ENCODE measurements around the gene ARMH3.
A peak's percentile ranks its signal among the peaks of the same experiment; 100 is the strongest.
"Not testable (repeated sequence)": the region's sequence is repeated elsewhere in the genome, so short reads cannot be mapped to it uniquely, and the experiment has no call there.

Gene ARMH3

DNA sequence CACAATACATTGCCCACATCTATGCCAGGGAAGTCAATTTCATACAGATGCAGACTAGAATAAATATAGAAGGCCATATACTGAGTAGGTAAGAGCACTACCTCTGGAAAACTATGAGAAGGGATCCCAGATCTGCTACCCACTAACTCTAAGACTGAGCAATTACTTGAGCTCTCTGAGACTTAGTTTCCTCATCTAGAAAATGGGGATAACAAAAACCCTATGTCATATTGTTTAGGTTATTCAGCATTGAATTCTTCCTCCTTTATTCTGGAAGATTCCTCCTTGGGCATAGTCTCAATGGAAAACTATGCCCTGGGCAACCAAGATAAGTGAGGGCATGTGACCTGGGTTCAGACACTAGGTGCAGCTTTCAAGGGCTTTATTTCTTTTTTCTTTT, 4.0 kb upstream of the ARMH3 start:
- no peaks in the 10 kb centered on the region for H3K27me3 ChIP-seq
- DNase-seq = no peak
- H3K36me3 ChIP-seq = no peaks in the 10 kb centered on the region
- no peak overlapping the region for H3K4me3 ChIP-seq (ENCODE audit: low read depth, low read length)
- no peaks in the 10 kb centered on the region for H3K9me3 ChIP-seq
- TF ChIP-seq, protein P1, sequence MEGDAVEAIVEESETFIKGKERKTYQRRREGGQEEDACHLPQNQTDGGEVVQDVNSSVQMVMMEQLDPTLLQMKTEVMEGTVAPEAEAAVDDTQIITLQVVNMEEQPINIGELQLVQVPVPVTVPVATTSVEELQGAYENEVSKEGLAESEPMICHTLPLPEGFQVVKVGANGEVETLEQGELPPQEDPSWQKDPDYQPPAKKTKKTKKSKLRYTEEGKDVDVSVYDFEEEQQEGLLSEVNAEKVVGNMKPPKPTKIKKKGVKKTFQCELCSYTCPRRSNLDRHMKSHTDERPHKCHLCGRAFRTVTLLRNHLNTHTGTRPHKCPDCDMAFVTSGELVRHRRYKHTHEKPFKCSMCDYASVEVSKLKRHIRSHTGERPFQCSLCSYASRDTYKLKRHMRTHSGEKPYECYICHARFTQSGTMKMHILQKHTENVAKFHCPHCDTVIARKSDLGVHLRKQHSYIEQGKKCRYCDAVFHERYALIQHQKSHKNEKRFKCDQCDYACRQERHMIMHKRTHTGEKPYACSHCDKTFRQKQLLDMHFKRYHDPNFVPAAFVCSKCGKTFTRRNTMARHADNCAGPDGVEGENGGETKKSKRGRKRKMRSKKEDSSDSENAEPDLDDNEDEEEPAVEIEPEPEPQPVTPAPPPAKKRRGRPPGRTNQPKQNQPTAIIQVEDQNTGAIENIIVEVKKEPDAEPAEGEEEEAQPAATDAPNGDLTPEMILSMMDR (IDR thresholded peaks at IDR 0.05; ENCODE audit: low read depth, low read length) = no peak
- no peaks in the 10 kb centered on the region for H3K4me1 ChIP-seq

GRCh38 chr10:102054881-102055646, 909 bp downstream of the ARMH3 start:
- H3K4me1 ChIP-seq, DNase-seq, H3K9me3 ChIP-seq, H3K36me3 ChIP-seq, H3K27me3 ChIP-seq: not testable (repeated sequence)
- peak overlapping the region; percentile 91 for H3K4me3 ChIP-seq (ENCODE audit: low read depth, low read length)

DNA sequence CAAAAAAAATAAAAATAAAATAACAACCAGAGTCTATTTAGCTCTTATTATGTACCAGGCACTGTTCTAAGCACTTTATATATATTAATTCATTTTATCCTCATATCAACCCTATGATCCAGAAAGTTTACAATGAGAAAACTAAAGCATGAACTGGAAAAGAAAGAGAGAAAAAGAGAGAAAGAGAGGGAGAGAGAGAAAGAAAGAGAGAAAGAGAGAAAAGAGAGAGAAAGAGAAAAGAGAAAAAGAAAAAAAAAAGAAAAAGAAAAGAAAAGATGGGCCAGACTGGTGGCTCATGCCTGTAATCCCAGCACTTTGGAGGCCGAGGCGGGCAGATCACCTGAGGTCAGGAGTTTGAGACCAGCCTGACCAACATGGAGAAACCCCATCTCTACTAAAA, 9.9 kb downstream of the ARMH3 start:
- no peaks in the 10 kb centered on the region for H3K36me3 ChIP-seq
- TF ChIP-seq, protein P1 (IDR thresholded peaks at IDR 0.05; ENCODE audit: low read depth, low read length) = no peak

DNA sequence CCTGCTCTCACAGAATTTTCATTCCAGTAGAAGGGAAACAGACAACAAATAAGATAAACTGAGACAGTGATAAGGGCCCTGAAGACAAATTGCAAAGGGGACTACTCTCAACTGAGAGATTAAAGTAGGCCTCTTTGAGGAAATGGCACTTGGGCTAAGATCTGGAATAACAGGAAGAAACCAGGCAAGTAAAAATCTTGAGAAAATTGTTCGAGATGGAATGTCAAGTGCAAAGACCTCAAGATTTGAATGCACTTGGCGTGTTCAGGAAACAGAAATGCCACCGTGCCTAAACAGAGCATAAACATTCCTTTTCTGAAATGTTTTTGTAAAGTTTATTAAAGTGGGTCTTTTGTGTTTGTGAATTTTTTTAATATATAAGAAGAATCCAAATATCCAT, 10.7 kb downstream of the ARMH3 start:
- Histone ChIP-seq H3K4me1 (no peaks in the 10 kb centered on the region), H3K27me3 (no peaks in the 10 kb centered on the region), H3K36me3 (no peaks in the 10 kb centered on the region), H3K4me3 (ENCODE audit: low read depth, low read length) (no peak overlapping the region), H3K9me3 (no peaks in the 10 kb centered on the region)
- TF ChIP-seq, protein P1 (IDR thresholded peaks at IDR 0.05; ENCODE audit: low read depth, low read length) = no peak
- DNase-seq = no peak

More for the DNA sequence above, 9.9 kb downstream of the ARMH3 start:
- Histone ChIP-seq H3K4me3 (ENCODE audit: low read depth, low read length) (no peak overlapping the region), H3K27me3 (no peaks in the 10 kb centered on the region), H3K4me1 (no peaks in the 10 kb centered on the region), H3K9me3 (no peaks in the 10 kb centered on the region)
- DNase-seq = no peak

DNA sequence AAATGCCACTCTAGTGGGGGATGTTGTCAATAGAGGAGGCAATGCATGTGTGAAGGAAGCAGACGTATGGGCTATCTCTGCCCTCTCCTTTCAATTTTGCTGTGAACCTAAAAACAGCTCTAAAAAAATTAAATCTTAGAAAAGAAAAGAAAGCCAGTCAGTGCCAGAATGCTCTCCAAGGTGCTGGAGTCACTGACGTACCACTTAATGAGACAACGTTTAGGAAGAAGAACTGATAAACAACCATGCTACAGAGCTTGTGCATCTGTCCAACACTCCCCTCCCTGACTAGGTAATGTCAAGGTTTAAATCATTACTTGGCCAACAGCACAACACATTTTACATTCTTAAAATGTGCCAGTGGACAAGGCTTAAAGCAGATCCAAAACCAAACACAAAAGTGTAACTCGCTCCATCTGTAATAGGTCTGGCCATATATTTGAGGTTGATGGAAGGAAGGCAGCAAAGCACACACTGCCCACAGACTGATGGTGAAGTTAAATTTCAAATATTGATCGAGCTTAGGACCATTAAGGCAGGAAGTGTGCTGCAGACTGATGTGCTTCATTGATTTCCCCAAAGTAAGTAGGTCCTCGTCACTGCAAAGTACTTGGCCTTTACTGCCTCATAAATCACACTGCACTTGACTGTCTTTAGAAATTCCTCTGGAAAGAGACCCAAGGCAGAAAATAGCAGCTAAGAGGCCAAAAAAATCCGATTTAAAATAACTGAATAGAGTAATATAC, 15.5 kb downstream of the ARMH3 start:
- no peaks in the 10 kb centered on the region for H3K4me1 ChIP-seq
- DNase-seq = no peak
- no peaks in the 10 kb centered on the region for H3K27me3 ChIP-seq
- H3K4me3 ChIP-seq (ENCODE audit: low read depth, low read length) = no peak overlapping the region
- no peaks in the 10 kb centered on the region for H3K9me3 ChIP-seq
- TF ChIP-seq, protein P1 (IDR thresholded peaks at IDR 0.05; ENCODE audit: low read depth, low read length) = no peak
- H3K36me3 ChIP-seq = no peaks in the 10 kb centered on the region; the same call in 1 of the 2 replicates

- Histone ChIP-seq H3K4me1 (no peaks in the 10 kb centered on the region), H3K36me3 (no peaks in the 10 kb centered on the region; the same call in 1 of the 2 replicates), H3K4me3 (ENCODE audit: low read depth, low read length) (no peak overlapping the region), H3K27me3 (no peaks in the 10 kb centered on the region), H3K9me3 (no peaks in the 10 kb centered on the region)
- no peak for DNase-seq
- TF ChIP-seq, protein P1 (IDR thresholded peaks at IDR 0.05; ENCODE audit: low read depth, low read length) = no peak
Measured at GRCh38 chr10:102038410-102038809, 17.6 kb downstream of the ARMH3 start.

- H3K36me3 ChIP-seq; H3K27me3 ChIP-seq; H3K4me3 ChIP-seq (ENCODE audit: low read depth, low read length); H3K4me1 ChIP-seq; H3K9me3 ChIP-seq: not testable (repeated sequence)
- peak; percentile 10 for DNase-seq
Measured at GRCh38 chr10:102035807-102036206, 20.2 kb downstream of the ARMH3 start.
